Suprapubic skin (tissue), 4 donors: ENCODE measurements around the gene FITM1. TPM values are rescaled to one million over a fixed set of nuclear protein-coding genes. Genes with fewer than 3 reads are reported as not detected.

Experiments used
- DNase-seq, 2 donors: peaks; one replicate each; pipeline ENCODE4 v3.0.0-alpha.2; 2019; ENCODE audit warnings: low spot score in 2 of 2
- H3K27ac ChIP-seq: fragments of 200-600 bp; sonication (generic); one replicate; pipeline ENCODE4 v1.5.1; 2019
- H3K27me3 ChIP-seq: fragments of 200-600 bp; sonication (generic); one replicate; pipeline ENCODE4 v1.5.1; 2019
- H3K36me3 ChIP-seq: fragments of 200-600 bp; sonication (generic); one replicate; pipeline ENCODE4 v1.5.1; 2019
- H3K4me1 ChIP-seq: fragments of 200-600 bp; sonication (generic); one replicate; pipeline ENCODE4 v1.5.1; 2019
- H3K4me3 ChIP-seq: fragments of 200-600 bp; sonication (generic); one replicate; pipeline ENCODE4 v1.5.1; 2019; ENCODE audit warnings: mild to moderate bottlenecking
- H3K9me3 ChIP-seq: fragments of 200-600 bp; sonication (generic); one replicate; pipeline ENCODE4 v1.5.1; 2019
- CTCF ChIP-seq, 2 donors: fragments of 200-600 bp in 1 of 2; fragments of 450-650 bp in 1 of 2; sonication (generic) in 1 of 2; IDR thresholded peaks; one replicate each; pipeline ENCODE4 v1.5.1; 2016 to 2019; ENCODE audit warnings: antibody characterized with exemption in 2 of 2, mild to moderate bottlenecking in 1 of 2, moderate library complexity in 1 of 2
- EP300 ChIP-seq: sonication (generic); formaldehyde crosslinking; IDR thresholded peaks from one replicate; pipeline ENCODE4 v1.6.1; 2017; ENCODE audit warnings: antibody characterized with exemption
- POLR2A ChIP-seq, 2 donors: fragments of 450-650 bp; IDR thresholded peaks; one replicate each; pipeline ENCODE4 v1.6.1; 2017; ENCODE audit warnings: antibody characterized with exemption in 2 of 2, mild to moderate bottlenecking in 2 of 2, moderate library complexity in 2 of 2
- POLR2AphosphoS5 ChIP-seq, 3 donors: sonication (generic); formaldehyde crosslinking; IDR thresholded peaks; one replicate each; pipeline ENCODE4 v1.6.1; 2017; ENCODE audit warnings: antibody characterized with exemption in 3 of 3
- WGBS: methylation state at CpG from one replicate; pipeline ENCODE4 v1.1.5; 2018; 5-methylcytosine and 5-hydroxymethylcytosine counted together
- total RNA-seq, 4 donors: library from RNA; depleted of rRNA; stranded (reverse); fragments of >200 nt; gene quantifications; one replicate each; pipeline ENCODE4 v1.1.0, GENCODE V29; 2016

Gene FITM1
- total RNA-seq, 4 donors from 2014 or later = 1.7 to 3.4 (median 2.3) TPM; not detected in 1

DNA sequence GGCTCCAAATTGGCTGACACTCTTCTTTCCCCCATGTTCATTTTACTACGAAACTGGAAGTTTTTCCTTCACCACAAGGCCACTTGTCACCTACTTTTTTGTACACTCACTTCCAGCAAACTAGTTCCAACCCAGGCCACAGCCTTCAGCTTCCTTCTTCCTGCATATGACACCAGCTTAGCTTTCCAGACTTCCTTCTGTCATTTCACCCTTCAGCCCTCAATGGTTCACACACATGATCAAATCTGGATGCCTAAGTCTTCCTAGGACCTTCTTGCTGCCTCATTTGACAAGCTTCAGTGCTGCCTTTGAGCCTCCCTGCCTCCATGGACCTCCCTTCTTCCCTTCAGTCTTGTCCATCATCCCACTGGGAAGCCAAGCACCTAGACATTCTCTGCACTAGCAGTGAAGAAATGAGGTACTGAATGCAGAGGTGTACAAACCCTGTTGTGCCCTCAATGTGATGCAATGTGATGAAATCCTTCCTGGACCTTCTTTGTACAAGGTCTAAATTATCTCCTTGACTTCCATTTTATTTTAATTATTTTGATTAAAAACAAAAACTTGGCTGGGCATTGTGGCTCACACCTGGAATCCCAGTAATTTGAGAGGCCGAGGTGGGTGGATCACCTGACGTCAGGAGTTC is 37.1 kb downstream of the FITM1 start:
- 89% methylated on average over 3 of the region's 3 CpGs for WGBS
- no peak for DNase-seq
- no peak overlapping the region for H3K4me3 ChIP-seq
- no peak overlapping the region for H3K27ac ChIP-seq
- H3K4me1 ChIP-seq = peaks cover 35% of the 10 kb centered on the region
- H3K36me3 ChIP-seq = peaks cover 61% of the 10 kb centered on the region
- H3K27me3 ChIP-seq = no peaks in the 10 kb centered on the region
- TF ChIP-seq EP300 = no peak
- no peak for TF ChIP-seq POLR2A (IDR thresholded peaks at IDR 0.05)
- TF ChIP-seq CTCF (IDR thresholded peaks at IDR 0.05) = no peak
- no peak for TF ChIP-seq POLR2AphosphoS5 (IDR thresholded peaks at IDR 0.05)
- H3K9me3 ChIP-seq = no peaks in the 10 kb centered on the region

GRCh38 chr14:24171422-24172260 is 41.2 kb downstream of the FITM1 start, which contains the start of gene REC8:
TSS of gene REC8 (plus strand) at chr14:24172080. CDS start at chr14:24172553, 473 bp downstream.
- H3K9me3 ChIP-seq = no peaks in the 10 kb centered on the region
- TF ChIP-seq POLR2AphosphoS5 (IDR thresholded peaks at IDR 0.05) (no peak), CTCF (IDR thresholded peaks at IDR 0.05) (no peak), POLR2A (IDR thresholded peaks at IDR 0.05) (no peak), EP300 (no peak)
- H3K4me1 ChIP-seq = peaks cover 10% of the 10 kb centered on the region
- H3K36me3 ChIP-seq = peaks cover 27% of the 10 kb centered on the region
- peak in 1 of 2 donors; percentile 74 for DNase-seq
- H3K27ac ChIP-seq = peak within 1 kb of the TSS; percentile 29
- no peaks in the 10 kb centered on the region for H3K27me3 ChIP-seq
- peak within 1 kb of the TSS; percentile 31 for H3K4me3 ChIP-seq
- WGBS = 45% methylated on average over 33 of the region's 63 CpGs

DNA sequence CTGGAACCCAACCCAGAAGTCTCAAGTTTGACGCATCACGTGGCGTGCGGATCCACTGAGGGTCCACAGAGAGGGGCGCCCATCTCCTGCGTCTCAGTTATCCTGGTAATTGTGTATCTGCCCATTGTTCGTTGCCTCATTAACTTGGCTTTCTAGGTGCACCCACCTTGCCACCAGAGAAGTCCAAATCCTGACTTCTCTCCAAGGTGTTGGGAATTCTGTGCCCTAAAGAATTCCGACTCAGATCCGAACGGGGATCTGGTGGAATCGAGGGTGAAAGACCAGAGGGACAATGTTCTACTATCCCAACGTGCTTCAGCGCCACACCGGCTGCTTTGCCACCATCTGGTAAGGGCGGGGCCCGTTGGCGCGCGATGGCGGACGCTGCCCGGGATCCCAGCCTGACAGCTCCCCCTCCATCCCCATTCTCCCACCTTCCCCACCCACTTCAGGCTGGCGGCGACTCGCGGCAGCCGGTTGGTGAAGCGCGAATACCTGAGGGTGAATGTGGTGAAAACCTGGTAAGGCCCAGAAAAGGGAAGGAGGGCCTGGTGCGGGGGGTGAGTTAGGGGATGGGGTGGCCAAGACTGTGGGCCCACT is 41.9 kb downstream of the FITM1 start:
- Histone ChIP-seq H3K27ac (no peak overlapping the region), H3K9me3 (no peaks in the 10 kb centered on the region), H3K27me3 (no peaks in the 10 kb centered on the region), H3K4me1 (peaks cover 10% of the 10 kb centered on the region), H3K36me3 (peaks cover 27% of the 10 kb centered on the region), H3K4me3 (peak overlapping the region; percentile 31)
- 55% methylated on average over 30 of the region's 30 CpGs for WGBS
- no peak for TF ChIP-seq EP300
- no peak for TF ChIP-seq POLR2AphosphoS5 (IDR thresholded peaks at IDR 0.05)
- TF ChIP-seq CTCF (IDR thresholded peaks at IDR 0.05) = no peak
- TF ChIP-seq POLR2A (IDR thresholded peaks at IDR 0.05) = no peak
- peak in 1 of 2 donors; percentile 60 for DNase-seq

GRCh38 chr14:24172871-24173281 is 42.4 kb downstream of the FITM1 start:
- H3K27me3 ChIP-seq = no peaks in the 10 kb centered on the region
- DNase-seq = peak in 1 of 2 donors; percentile 42
- H3K27ac ChIP-seq = no peak overlapping the region
- H3K9me3 ChIP-seq = no peaks in the 10 kb centered on the region
- WGBS = 67% methylated on average over 17 of the region's 20 CpGs
- H3K4me3 ChIP-seq = no peak overlapping the region
- H3K36me3 ChIP-seq = peaks cover 27% of the 10 kb centered on the region
- peaks cover 10% of the 10 kb centered on the region for H3K4me1 ChIP-seq
- no peak for TF ChIP-seq EP300
- no peak for TF ChIP-seq CTCF (IDR thresholded peaks at IDR 0.05)
- no peak for TF ChIP-seq POLR2AphosphoS5 (IDR thresholded peaks at IDR 0.05)
- TF ChIP-seq POLR2A (IDR thresholded peaks at IDR 0.05) = no peak
